Loucy (cell line): ENCODE data around the gene PHAF1.

Source experiments
- EZH2phosphoT487 ChIP-seq: fragments of 200-600 bp; IDR thresholded peaks from 2 replicates; pipeline ENCODE4 v1.6.1; 2018; ENCODE audit warnings: antibody characterized with exemption, mild to moderate bottlenecking, moderate library complexity, borderline replicate concordance
- TF ChIP-seq, protein P1 (sequence below): fragments of 200-600 bp; sonication (generic); conservative IDR thresholded peaks from 2 replicates; pipeline ENCODE4 v1.5.1; 2014; ENCODE audit warnings: mild to moderate bottlenecking, antibody characterized with exemption, low read length

- TF ChIP-seq EZH2phosphoT487 = no peak
- TF ChIP-seq, protein P1, sequence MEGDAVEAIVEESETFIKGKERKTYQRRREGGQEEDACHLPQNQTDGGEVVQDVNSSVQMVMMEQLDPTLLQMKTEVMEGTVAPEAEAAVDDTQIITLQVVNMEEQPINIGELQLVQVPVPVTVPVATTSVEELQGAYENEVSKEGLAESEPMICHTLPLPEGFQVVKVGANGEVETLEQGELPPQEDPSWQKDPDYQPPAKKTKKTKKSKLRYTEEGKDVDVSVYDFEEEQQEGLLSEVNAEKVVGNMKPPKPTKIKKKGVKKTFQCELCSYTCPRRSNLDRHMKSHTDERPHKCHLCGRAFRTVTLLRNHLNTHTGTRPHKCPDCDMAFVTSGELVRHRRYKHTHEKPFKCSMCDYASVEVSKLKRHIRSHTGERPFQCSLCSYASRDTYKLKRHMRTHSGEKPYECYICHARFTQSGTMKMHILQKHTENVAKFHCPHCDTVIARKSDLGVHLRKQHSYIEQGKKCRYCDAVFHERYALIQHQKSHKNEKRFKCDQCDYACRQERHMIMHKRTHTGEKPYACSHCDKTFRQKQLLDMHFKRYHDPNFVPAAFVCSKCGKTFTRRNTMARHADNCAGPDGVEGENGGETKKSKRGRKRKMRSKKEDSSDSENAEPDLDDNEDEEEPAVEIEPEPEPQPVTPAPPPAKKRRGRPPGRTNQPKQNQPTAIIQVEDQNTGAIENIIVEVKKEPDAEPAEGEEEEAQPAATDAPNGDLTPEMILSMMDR = no peak
Measured at GRCh38 chr16:67161595-67162058, 51.9 kb downstream of the PHAF1 start.
